ENCODE results near the gene SMARCD1.

- TF ChIP-seq CTCF (IDR thresholded peaks at IDR 0.05; ENCODE audit: low read depth, low read length) (no peak), EZH2phosphoT487 (IDR thresholded peaks at IDR 0.05; ENCODE audit: low read depth) (no peak)
These were observed 22.5 kb downstream of the SMARCD1 start for GRCh38 chr12:50107416-50108268.

Measured in OCI-LY3 (cell line).